CD4-positive, alpha-beta T cell treated with Interleukin-12 subunit alpha and Interleukin-12 subunit beta, for 1 hour (primary cell): ENCODE results near the gene BRWD1.
"Not testable (repeated sequence)": the region's sequence is repeated elsewhere in the genome, so short reads cannot be mapped to it uniquely, and the experiment has no call there.

Source experiments
- DNase-seq: peaks from one replicate; pipeline ENCODE4 v3.0.0-alpha.2; 2020

Gene BRWD1

GRCh38 chr21:39281207-39281606, 32.2 kb downstream of the BRWD1 start:
- no peak for DNase-seq

GRCh38 chr21:39269620-39270019, 43.8 kb downstream of the BRWD1 start:
- no peak for DNase-seq

DNA sequence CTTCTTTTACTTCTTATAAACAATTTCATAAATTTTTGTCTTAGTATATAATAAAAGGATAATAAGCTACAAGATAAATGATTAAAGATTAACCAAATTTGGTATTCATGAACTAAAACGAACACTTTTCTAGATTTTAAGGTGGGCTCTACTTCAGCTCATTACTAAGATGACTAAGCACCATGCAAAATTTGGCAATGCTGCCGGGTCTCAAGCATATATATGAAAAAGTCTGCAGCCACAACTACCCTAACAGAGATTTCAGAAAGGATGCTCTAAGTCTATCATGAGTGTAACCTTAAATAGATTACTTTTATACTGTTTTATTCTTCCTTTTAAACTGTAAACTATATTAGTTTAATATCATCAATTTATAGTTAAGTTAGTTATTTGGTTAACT, 47.8 kb downstream of the BRWD1 start:
- DNase-seq = no peak

DNA sequence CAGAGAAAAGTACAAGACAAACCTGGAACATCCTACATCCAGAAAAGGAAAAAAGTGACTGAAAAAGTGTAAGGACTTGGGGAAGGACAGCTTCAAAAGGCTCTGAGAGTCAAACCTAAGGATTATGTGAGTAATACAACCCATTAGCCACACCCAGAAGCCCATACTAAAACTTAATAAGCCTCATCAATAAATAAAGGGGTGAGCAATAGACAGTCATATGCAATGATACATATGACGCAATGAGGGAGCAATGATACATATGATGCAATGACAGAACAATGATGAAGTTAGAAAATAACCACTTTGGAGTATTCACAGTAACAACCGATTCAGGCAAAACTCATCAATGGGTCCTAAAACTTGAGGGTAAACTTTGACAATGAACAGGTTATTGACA, 50.1 kb downstream of the BRWD1 start:
- no peak for DNase-seq

DNA sequence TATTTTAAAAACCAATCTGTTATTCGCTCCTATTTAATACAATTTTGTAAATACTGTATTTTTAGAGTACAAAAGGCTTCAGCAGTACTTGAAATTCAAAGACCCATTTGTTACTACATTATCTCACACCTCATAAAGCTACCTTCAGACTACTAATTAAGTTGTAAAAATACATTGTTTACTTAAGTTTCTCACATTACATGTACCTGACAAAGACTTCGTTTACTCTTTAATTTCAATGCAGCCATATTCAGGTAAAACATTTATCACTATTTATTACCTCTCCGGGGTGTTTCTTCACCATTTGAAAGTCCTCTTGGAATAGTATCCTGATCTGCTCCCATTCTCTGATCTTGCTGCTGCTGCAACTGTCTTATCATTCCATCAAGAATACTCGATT, 55.2 kb downstream of the BRWD1 start:
- no peak for DNase-seq

- DNase-seq = no peak
Observed at GRCh38 chr21:39251326-39251725, 62.1 kb downstream of the BRWD1 start.

DNA sequence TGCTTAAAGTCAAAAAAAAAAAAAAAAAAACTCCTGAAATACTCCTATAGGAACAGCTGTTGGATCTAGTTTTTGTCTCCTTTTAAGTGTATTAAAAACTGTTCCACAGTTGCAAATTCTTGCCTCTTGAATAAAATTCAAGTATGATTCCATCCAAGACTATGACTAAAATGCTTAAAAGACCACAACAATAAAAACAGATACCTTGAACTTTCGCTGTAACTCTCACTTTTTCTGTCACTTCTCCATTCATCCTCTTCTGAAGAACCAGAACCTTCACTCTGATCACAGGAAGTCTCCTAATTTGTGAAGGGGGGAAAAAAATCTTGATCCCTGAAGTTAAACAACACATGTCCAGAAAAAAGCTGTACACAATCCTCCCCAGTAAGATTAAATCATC, 75.2 kb downstream of the BRWD1 start:
- no peak for DNase-seq

- no peak for DNase-seq
Observed at GRCh38 chr21:39232861-39233291, 80.6 kb downstream of the BRWD1 start.

GRCh38 chr21:39224930-39225329, 88.5 kb downstream of the BRWD1 start:
- no peak for DNase-seq

DNA sequence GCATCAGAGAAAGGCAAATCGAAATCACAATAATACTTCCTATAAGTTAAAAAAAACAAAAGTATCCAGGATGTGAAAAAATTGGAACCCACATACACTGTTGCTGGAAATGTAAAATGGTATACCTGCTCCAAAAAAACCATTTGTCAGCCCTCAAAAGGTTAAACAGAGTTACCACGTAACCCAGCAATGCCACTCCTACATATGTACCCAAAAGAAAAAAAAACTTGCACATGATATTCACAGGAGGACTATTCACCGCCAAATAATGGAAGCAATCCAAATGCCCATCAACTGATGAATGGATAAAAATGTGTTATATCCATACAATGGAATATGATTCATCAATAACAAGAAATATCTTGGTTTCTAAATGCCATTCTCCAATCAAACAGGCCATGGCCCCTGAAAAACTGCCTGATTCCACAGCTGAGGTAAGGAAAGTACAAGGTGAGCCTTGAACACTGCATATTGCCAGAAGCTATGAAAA, 91.4 kb downstream of the BRWD1 start:
- DNase-seq = no peak

DNA sequence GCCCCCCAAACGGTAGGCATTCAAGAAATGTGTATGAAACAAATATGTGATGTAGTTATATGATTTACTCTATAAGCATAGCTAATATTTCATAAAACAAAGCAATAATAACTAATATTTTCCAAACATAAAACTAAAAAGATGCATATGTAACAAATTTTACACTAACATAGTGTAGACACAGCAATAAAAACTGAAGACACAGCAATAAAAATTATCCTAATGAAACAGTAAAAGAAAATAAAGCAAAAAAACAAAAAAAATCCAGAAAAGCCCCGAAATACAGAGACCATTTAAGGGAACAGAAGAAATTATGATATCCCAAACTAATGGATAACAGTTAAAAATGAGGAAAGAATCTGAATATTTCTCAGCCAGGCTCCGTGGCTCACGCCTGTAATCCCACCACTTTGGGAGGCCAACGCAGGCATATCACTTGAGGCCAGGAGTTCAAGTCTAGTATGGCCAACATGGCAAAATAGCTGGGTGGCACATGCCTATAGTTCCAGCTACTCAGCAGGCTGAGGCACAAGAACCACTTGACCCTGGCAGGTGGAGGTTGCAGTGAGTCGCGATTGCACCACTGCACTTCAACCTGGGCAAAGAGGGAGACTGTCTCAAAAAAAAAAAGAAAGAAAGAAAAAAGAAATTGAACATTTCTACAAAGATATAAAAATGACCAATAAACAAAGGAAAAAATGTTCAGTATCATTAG, 92.0 kb downstream of the BRWD1 start:
- DNase-seq = no peak

GRCh38 chr21:39220875-39221274, 92.6 kb downstream of the BRWD1 start:
- DNase-seq = not testable (repeated sequence)

DNA sequence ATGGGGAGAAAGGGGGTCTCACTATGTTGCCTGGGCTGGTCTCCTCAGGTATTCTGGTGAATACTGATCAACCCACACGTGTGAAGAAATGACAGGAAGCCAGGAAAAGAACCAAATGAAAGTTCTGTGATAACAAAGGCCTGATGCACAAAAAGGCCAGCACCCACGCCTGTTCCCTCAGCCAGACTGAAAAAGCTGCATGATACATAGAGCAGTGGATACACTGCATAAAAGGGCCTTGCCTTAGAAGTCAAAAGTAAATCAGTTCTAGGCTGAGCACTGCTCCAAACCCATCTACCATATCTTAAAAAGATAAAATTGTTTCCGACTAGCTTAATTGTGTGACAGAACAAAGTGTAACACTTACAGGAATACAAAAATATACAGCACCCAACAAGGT, 93.3 kb downstream of the BRWD1 start:
- no peak for DNase-seq

DNA sequence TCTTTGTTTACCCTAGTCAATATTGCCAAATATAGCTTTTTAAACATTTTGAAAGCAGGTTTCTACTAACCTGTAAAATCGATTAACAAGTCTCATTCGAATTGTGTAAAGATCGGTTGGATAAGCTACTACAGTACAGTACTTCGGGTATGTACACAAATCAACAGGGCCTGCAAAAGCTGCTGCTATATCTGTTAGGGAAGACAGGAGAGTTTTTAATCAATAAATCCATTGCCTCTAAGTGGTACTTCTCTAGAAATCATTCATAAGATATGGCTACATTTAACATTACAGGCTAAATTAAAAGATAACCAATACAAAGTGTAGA, 95.4 kb downstream of the BRWD1 start:
- DNase-seq = no peak

DNA sequence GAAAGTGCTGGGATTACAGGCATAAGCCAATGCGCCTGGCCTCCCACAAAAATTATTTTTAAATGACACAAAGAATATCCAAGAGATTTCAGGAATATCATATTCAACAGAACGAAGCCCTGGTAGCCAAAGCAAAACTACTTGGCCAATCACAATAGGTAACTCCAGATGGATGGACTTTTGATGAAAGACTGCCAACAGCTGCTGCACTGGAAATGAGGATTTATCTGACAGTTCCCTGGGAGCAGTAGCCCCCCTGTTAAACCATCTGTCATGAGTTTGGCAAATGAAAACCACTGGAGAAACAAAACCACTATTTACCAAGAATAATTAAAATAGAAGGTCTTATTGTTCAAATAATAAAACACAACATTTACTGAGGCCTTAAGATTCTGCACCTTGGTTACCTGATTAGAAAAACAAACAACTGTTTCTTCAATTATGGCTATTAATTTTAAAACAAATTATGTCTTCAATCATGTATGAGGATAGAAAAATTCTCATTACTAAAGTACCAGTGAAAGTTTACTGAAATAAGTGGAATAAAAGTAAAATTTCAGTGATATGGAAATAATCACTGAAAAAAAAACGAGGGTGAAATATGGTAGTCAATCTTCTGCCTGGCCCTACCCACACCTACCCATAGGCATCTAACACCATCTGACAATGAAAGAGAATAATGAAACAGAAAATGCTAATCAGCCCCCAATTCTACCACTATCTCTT, 95.9 kb downstream of the BRWD1 start:
- no peak for DNase-seq

GRCh38 chr21:39216290-39216689, 97.1 kb downstream of the BRWD1 start:
- no peak for DNase-seq

DNA sequence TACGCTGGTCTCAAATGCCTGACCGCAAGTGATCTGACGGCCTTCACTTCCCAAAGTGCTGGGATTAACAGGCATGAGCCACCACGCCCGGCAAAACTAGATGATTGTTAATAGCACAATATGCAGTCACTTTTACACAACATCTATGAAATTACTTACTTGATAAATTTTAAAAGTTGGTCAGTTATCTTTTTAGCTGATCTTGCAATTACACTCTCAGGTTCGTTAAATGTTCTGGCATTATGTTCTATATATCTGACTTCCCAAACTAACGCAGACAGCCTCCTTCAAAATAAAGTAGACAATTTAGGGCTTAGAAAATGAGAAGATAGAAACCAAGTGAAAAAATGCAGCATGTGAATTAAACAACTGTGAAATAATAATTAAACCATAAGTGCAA, 98.4 kb downstream of the BRWD1 start:
- no peak for DNase-seq

DNA sequence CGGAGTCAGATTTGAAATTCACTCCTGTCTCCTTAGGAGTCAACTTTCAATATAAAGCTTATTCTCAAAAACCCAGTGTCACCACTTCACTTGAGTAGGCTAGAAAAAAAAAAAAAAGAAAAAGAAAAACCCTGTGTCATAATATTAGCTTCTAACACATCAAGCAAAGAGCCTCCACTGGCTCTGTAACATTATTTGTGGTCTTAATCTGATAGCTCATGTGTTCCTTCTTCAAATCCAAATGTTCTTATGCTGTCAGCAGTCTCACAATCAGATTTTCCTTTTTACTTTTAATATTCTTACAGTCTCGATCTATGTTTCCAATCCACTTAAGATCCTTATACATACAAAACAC, 104.1 kb downstream of the BRWD1 start:
- no peak for DNase-seq

GRCh38 chr21:39208624-39209333, 104.7 kb downstream of the BRWD1 start:
- DNase-seq = no peak

GRCh38 chr21:39204134-39204533, 109.3 kb downstream of the BRWD1 start:
- no peak for DNase-seq

- no peak for DNase-seq
Observed at GRCh38 chr21:39198800-39199199, 114.6 kb downstream of the BRWD1 start.

GRCh38 chr21:39197448-39198233, 115.8 kb downstream of the BRWD1 start:
- no peak for DNase-seq

GRCh38 chr21:39196838-39197237, 116.6 kb downstream of the BRWD1 start:
- DNase-seq = no peak
